GM12878 (cell line): ENCODE measurements around the gene CNTNAP2. TPM values are rescaled to one million over a fixed set of nuclear protein-coding genes. Genes with fewer than 3 reads are reported as not detected.

Experiments
- ATAC-seq: fragments of 200-7000 bp; cut with Tn5 transposase; 3 replicates; pipeline ENCODE4 v1.9.1; 2020; ENCODE audit warnings: mild to moderate bottlenecking, moderate library complexity
- BruUV-seq: library from RNA; stranded (reverse); fragments of 400-500 nt; replicated peaks from 2 replicates; lab custom pipeline; 2021; lab: Mats Ljungman, UMichigan
- CTCF ChIA-PET: fragments of 300-600 bp; sonication (Branson Sonifier 250); formaldehyde crosslinking; extraction: SDS; loops from one replicate; lab custom pipeline; 2021; ENCODE audit warnings: inconsistent platforms; lab: Yijun Ruan, JAX
- POLR2A ChIA-PET: fragments of 350-600 bp; formaldehyde crosslinking; extraction: SDS; loops from one replicate; lab custom pipeline; 2021; ENCODE audit warnings: inconsistent platforms; lab: Charles Lee
- RAD21 ChIA-PET: fragments of 300-600 bp; sonication (Branson Sonifier 250); formaldehyde crosslinking; loops from one replicate; lab custom pipeline; 2023; ENCODE audit warnings: antibody characterized with exemption; ENCODE audit not compliant: unreplicated experiment; lab: Charles Lee
- SMC1A ChIA-PET: fragments of 300-600 bp; sonication (Branson Sonifier 250); formaldehyde crosslinking; loops from one replicate; lab custom pipeline; 2023; ENCODE audit not compliant: unreplicated experiment, uncharacterized antibody; lab: Charles Lee
- DNase-seq: peaks from one replicate; pipeline ENCODE4 v3.0.0-alpha.2; 2011; ENCODE audit warnings: low read depth, low spot score
- FAIRE-seq: peaks from 3 replicates; lab custom pipeline; 2011; peaks lifted over from hg19 to GRCh38; lab: Jason Lieb, UNC
- H2AFZ ChIP-seq: 2 replicates; pipeline ENCODE4 v1.6.0; 2011; ENCODE audit warnings: low read depth, low read length, control low read depth; ENCODE audit not compliant: control insufficient read depth
- H3K27ac ChIP-seq: 2 replicates; pipeline ENCODE4 v1.5.1; 2011; ENCODE audit warnings: control low read depth; ENCODE audit not compliant: control insufficient read depth, insufficient read depth
- H3K27me3 ChIP-seq, 2 experiments: replicated peaks in 1 of 2; 2 replicates each; pipeline versions ENCODE4 v1.6.0 to v1.6.1; 2011; ENCODE audit warnings: low read length in 1 of 2; ENCODE audit not compliant: control insufficient read depth in 2 of 2, insufficient read depth in 2 of 2
- H3K36me3 ChIP-seq, 2 experiments: 2 replicates each; pipeline ENCODE4 v1.5.1; 2011; ENCODE audit warnings: low read length in 1 of 2; ENCODE audit not compliant: control insufficient read depth in 2 of 2, insufficient read depth in 2 of 2
- H3K4me1 ChIP-seq: 2 replicates; pipeline ENCODE4 v1.6.1; 2011; ENCODE audit warnings: mild to moderate bottlenecking, low read length, moderate library complexity, mixed read lengths; ENCODE audit not compliant: control insufficient read depth, insufficient read depth
- H3K4me2 ChIP-seq: 2 replicates; pipeline ENCODE4 v1.6.0; 2011; ENCODE audit warnings: control low read depth; ENCODE audit not compliant: control insufficient read depth, insufficient read depth
- H3K4me3 ChIP-seq: fragments of 200-600 bp; sonication (generic); 2 replicates; pipeline ENCODE4 v1.5.1; 2016
- H3K79me2 ChIP-seq: 2 replicates; pipeline ENCODE4 v1.6.0; 2011; ENCODE audit warnings: low read length; ENCODE audit not compliant: control insufficient read depth, insufficient read depth
- H3K9ac ChIP-seq: 2 replicates; pipeline ENCODE4 v1.8.0; 2011; ENCODE audit warnings: low read length, control low read depth, mixed read lengths; ENCODE audit not compliant: control insufficient read depth, insufficient read depth
- H3K9me3 ChIP-seq: replicated peaks from 3 replicates; pipeline ENCODE4 v1.5.1; 2011; ENCODE audit warnings: mild to moderate bottlenecking, low read length; ENCODE audit not compliant: control insufficient read depth, insufficient read depth
- H4K20me1 ChIP-seq: 2 replicates; pipeline ENCODE4 v1.6.0; 2011; ENCODE audit not compliant: control insufficient read depth, insufficient read depth
- CHD2 ChIP-seq: IDR thresholded peaks from 2 replicates; pipeline ENCODE4 v1.6.1; 2011; ENCODE audit warnings: low read depth, low read length, improper control_type of control experiment, borderline replicate concordance
- ELK1 ChIP-seq: IDR thresholded peaks from 2 replicates; pipeline ENCODE4 v1.6.1; 2012; ENCODE audit warnings: low read depth, low read length, improper control_type of control experiment
- EP300 ChIP-seq, 2 experiments: fragments of 150-350 bp in 1 of 2; IDR thresholded peaks; 2 replicates each; pipeline ENCODE4 v1.6.1; 2011 to 2012; ENCODE audit warnings: low read depth in 2 of 2, low read length in 2 of 2, borderline replicate concordance in 1 of 2, improper control_type of control experiment in 1 of 2, inconsistent platforms in 1 of 2; ENCODE audit not compliant: control insufficient read depth in 1 of 2
- SREBF2 ChIP-seq: IDR thresholded peaks from 2 replicates; pipeline ENCODE4 v1.6.1; 2012; ENCODE audit warnings: mild to moderate bottlenecking, low read length
- WGBS: methylation state at CpG from one replicate; pipeline ENCODE4 v1.1.6; 2016; ENCODE audit warnings: low lambda C conversion rate; ENCODE audit not compliant: insufficient replicate concordance, insufficient coverage; ENCODE audit errors: missing lambda C conversion rate; 5-methylcytosine and 5-hydroxymethylcytosine counted together
- in situ Hi-C: fragments of 300-500 bp; cut with MboI; formaldehyde crosslinking; loops from 9 replicates; pipeline ENCODE4 v1.14.3; 2018; ENCODE audit warnings: mixed read lengths
- intact Hi-C: fragments of 100-400 bp; cut with micrococcal nuclease; formaldehyde crosslinking; loops from one replicate; pipeline ENCODE4 v1.14.2; 2022; ENCODE audit not compliant: unreplicated experiment
- polyA plus RNA-seq, 11 experiments: library from polyadenylated mRNA; depleted of rRNA in 4 of 11; unstranded in 6 of 11; stranded (reverse) in 5 of 11; fragments of >200 nt; fragmentation: Nextera tagmentation in 4 of 11; fragmentation: Illumina TruSeq in 1 of 11; extraction: Ambion mirVana in 4 of 11; extraction: Trizol in 1 of 11; gene quantifications; 1 replicate in 1 of 11; 2 replicates in 10 of 11; pipeline versions ENCODE4 v1.2.1 to v1.2.3, GENCODE V29; 2011 to 2016; ENCODE audit warnings: inconsistent platforms in 2 of 11, missing spikeins in 2 of 11, low read depth in 1 of 11
- total RNA-seq, 4 experiments: library from RNA; depleted of rRNA in 3 of 4; stranded (reverse); fragments of >200 nt in 3 of 4; fragmentation: Illumina TruSeq in 1 of 4; extraction: Trizol in 1 of 4; gene quantifications; 2 replicates each; pipeline versions ENCODE4 v1.2.1 to v1.2.3, GENCODE V29; 2013 to 2021
- TF ChIP-seq, protein P1 (sequence below): IDR thresholded peaks from 2 replicates; pipeline ENCODE4 v1.6.1; 2011; ENCODE audit warnings: low read depth, low read length, improper control_type of control experiment, borderline replicate concordance
- TF ChIP-seq, protein P2 (sequence below): fragments of 450-650 bp; IDR thresholded peaks from 2 replicates; pipeline ENCODE4 v1.6.1; 2017; ENCODE audit warnings: borderline replicate concordance

Gene CNTNAP2
- total and polyA plus RNA-seq, 10 of the 15 experiments (the other 5 are each of a cell fraction or from before 2014, with no cell fraction given) = 0.03 to 0.08 (median 0.03) TPM; not detected in 7

- SMC1A ChIA-PET = no interaction called here
Observed at GRCh38 chr7:147363101-147363500, 1246.5 kb downstream of the CNTNAP2 start.

More at GRCh38 chr7:147363101-147363500, 1246.5 kb downstream of the CNTNAP2 start:
- FAIRE-seq = no peak
- DNase-seq = no peak
- Histone ChIP-seq H3K9ac (no peak overlapping the region), H3K4me3 (no peak overlapping the region), H3K79me2 (no peaks in the 10 kb centered on the region), H3K4me1 (no peaks in the 10 kb centered on the region), H3K36me3 (no peaks in the 10 kb centered on the region), H4K20me1 (no peaks in the 10 kb centered on the region), H2AFZ (no peak overlapping the region), H3K27me3 (no peaks in the 10 kb centered on the region), H3K4me2 (no peak overlapping the region), H3K9me3 (no peaks in the 10 kb centered on the region), H3K27ac (no peak overlapping the region)
- in situ Hi-C loops = no loop called here
- no peak for ATAC-seq
- RAD21 ChIA-PET = no interaction called here
- WGBS = 51% methylated on average over 4 of the region's 4 CpGs
- no TSS peak for BruUV-seq
- POLR2A ChIA-PET = no interaction called here
- CTCF ChIA-PET = no interaction called here
- TF ChIP-seq, protein P1, sequence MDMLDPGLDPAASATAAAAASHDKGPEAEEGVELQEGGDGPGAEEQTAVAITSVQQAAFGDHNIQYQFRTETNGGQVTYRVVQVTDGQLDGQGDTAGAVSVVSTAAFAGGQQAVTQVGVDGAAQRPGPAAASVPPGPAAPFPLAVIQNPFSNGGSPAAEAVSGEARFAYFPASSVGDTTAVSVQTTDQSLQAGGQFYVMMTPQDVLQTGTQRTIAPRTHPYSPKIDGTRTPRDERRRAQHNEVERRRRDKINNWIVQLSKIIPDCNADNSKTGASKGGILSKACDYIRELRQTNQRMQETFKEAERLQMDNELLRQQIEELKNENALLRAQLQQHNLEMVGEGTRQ = no peak
- TF ChIP-seq CHD2 = no peak
- TF ChIP-seq EP300 (IDR thresholded peaks at IDR 0.05; ENCODE audit: borderline replicate concordance in 1 of 2, control insufficient read depth in 1 of 2, low read depth in 2 of 2, low read length in 2 of 2) = no peak
- TF ChIP-seq, protein P2, sequence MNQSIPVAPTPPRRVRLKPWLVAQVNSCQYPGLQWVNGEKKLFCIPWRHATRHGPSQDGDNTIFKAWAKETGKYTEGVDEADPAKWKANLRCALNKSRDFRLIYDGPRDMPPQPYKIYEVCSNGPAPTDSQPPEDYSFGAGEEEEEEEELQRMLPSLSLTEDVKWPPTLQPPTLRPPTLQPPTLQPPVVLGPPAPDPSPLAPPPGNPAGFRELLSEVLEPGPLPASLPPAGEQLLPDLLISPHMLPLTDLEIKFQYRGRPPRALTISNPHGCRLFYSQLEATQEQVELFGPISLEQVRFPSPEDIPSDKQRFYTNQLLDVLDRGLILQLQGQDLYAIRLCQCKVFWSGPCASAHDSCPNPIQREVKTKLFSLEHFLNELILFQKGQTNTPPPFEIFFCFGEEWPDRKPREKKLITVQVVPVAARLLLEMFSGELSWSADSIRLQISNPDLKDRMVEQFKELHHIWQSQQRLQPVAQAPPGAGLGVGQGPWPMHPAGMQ = no peak
- TF ChIP-seq ELK1 = no peak
- TF ChIP-seq SREBF2 = no peak
- intact Hi-C loops = no loop called here
